HEK293 (cell line): ENCODE results near the gene PNKD.

ENCODE experiments used
- CTCF ChIA-PET: fragments of 350-600 bp; formaldehyde crosslinking; extraction: SDS; loops from one replicate; lab custom pipeline; 2021; ENCODE audit warnings: antibody characterized with exemption; lab: Yijun Ruan, JAX
- POLR2A ChIA-PET: fragments of 300-600 bp; formaldehyde crosslinking; extraction: SDS; loops from one replicate; lab custom pipeline; 2020; ENCODE audit warnings: antibody characterized with exemption, inconsistent platforms; lab: Yijun Ruan, JAX
- H3K27ac ChIP-seq: fragments of 200-500 bp; sonication (Bioruptor generic); 2 replicates; pipeline ENCODE4 v1.5.1; 2014; ENCODE audit warnings: low read depth, low read length, control low read depth, inconsistent platforms; ENCODE audit errors: extremely low read depth
- H3K36me3 ChIP-seq, 2 experiments: fragments of 200-500 bp in 1 of 2; sonication (Bioruptor generic) in 1 of 2; 1 replicate in 1 of 2; 2 replicates in 1 of 2; pipeline ENCODE4 v1.5.1; 2014 to 2017; ENCODE audit warnings: inconsistent platforms in 2 of 2, low read length in 2 of 2; ENCODE audit not compliant: control insufficient read depth in 2 of 2, insufficient read depth in 1 of 2
- H3K4me1 ChIP-seq: fragments of 200-500 bp; sonication (Bioruptor generic); 2 replicates; pipeline ENCODE4 v1.5.1; 2014; ENCODE audit warnings: mild to moderate bottlenecking, low read length, inconsistent platforms; ENCODE audit not compliant: control insufficient read depth, insufficient read depth
- H3K4me3 ChIP-seq: 2 replicates; pipeline ENCODE4 v1.5.1; 2011; ENCODE audit warnings: low read depth, mild to moderate bottlenecking, control low read depth, low read length, moderate library complexity
- H3K9me3 ChIP-seq: fragments of 200-500 bp; sonication (Bioruptor generic); 2 replicates; pipeline ENCODE4 v1.5.1; 2014; ENCODE audit warnings: low read depth, low read length, inconsistent platforms; ENCODE audit not compliant: control insufficient read depth, insufficient read depth
- BCL11A ChIP-seq: fragments of 450-650 bp; formaldehyde crosslinking; IDR thresholded peaks from 2 replicates; pipeline ENCODE4 v1.5.1; 2016; ENCODE audit warnings: low read depth, missing biosample characterization, missing genetic modification characterization
- EGR2 ChIP-seq: fragments of 450-650 bp; formaldehyde crosslinking; IDR thresholded peaks from 2 replicates; pipeline ENCODE4 v1.5.1; 2016; ENCODE audit warnings: low read depth, missing biosample characterization, missing genetic modification characterization
- GFI1B ChIP-seq: fragments of 450-650 bp; formaldehyde crosslinking; IDR thresholded peaks from 2 replicates; pipeline ENCODE4 v1.5.1; 2016; ENCODE audit warnings: missing biosample characterization, missing genetic modification characterization
- KLF8 ChIP-seq: fragments of 450-650 bp; formaldehyde crosslinking; IDR thresholded peaks from 2 replicates; pipeline ENCODE4 v1.5.1; 2016; ENCODE audit warnings: missing biosample characterization, missing genetic modification characterization
- PRDM10 ChIP-seq: fragments of 450-650 bp; formaldehyde crosslinking; IDR thresholded peaks from 2 replicates; pipeline ENCODE4 v1.5.1; 2016; ENCODE audit warnings: missing biosample characterization, missing genetic modification characterization
- ZFP3 ChIP-seq: fragments of 450-650 bp; formaldehyde crosslinking; IDR thresholded peaks from 2 replicates; pipeline ENCODE4 v1.5.1; 2016; ENCODE audit warnings: low read depth, missing biosample characterization, missing genetic modification characterization
- ZNF112 ChIP-seq: fragments of 450-650 bp; formaldehyde crosslinking; IDR thresholded peaks from 2 replicates; pipeline ENCODE4 v1.5.0; 2017; ENCODE audit warnings: missing biosample characterization, missing genetic modification characterization
- ZNF132 ChIP-seq: fragments of 450-650 bp; formaldehyde crosslinking; IDR thresholded peaks from 2 replicates; pipeline ENCODE4 v1.5.1; 2017; ENCODE audit warnings: missing biosample characterization, missing genetic modification characterization, borderline replicate concordance
- ZNF202 ChIP-seq: fragments of 450-650 bp; formaldehyde crosslinking; IDR thresholded peaks from 2 replicates; pipeline ENCODE4 v1.5.1; 2016; ENCODE audit warnings: missing biosample characterization, missing genetic modification characterization, borderline replicate concordance
- ZNF211 ChIP-seq: fragments of 450-650 bp; formaldehyde crosslinking; IDR thresholded peaks from 2 replicates; pipeline ENCODE4 v1.5.1; 2016; ENCODE audit warnings: low read depth, missing biosample characterization, missing genetic modification characterization
- ZNF214 ChIP-seq: fragments of 450-650 bp; formaldehyde crosslinking; IDR thresholded peaks from 2 replicates; pipeline ENCODE4 v1.5.1; 2017; ENCODE audit warnings: missing biosample characterization, mild to moderate bottlenecking, missing genetic modification characterization, borderline replicate concordance
- ZNF404 ChIP-seq: fragments of 450-650 bp; formaldehyde crosslinking; IDR thresholded peaks from 2 replicates; pipeline ENCODE4 v1.5.1; 2017; ENCODE audit warnings: missing biosample characterization, missing genetic modification characterization
- ZNF513 ChIP-seq: fragments of 450-650 bp; IDR thresholded peaks from 2 replicates; pipeline ENCODE4 v1.5.1; 2018; ENCODE audit warnings: missing biosample characterization, missing genetic modification characterization
- ZNF639 ChIP-seq: fragments of 450-650 bp; formaldehyde crosslinking; IDR thresholded peaks from 2 replicates; pipeline ENCODE4 v1.5.1; 2016; ENCODE audit warnings: missing biosample characterization, missing genetic modification characterization
- ZNF785 ChIP-seq: fragments of 450-650 bp; formaldehyde crosslinking; IDR thresholded peaks from 2 replicates; pipeline ENCODE4 v1.5.1; 2016; ENCODE audit warnings: missing biosample characterization, missing genetic modification characterization
- TF ChIP-seq, protein P1 (sequence below): fragments of 450-650 bp; formaldehyde crosslinking; IDR thresholded peaks from 2 replicates; pipeline ENCODE4 v1.5.1; 2017; ENCODE audit warnings: missing biosample characterization, missing genetic modification characterization

The PNKD gene

GRCh38 chr2:218317303-218317630 lies 46.9 kb downstream of the PNKD start (continued):
- TF ChIP-seq ZNF214 = no peak
- no peak for TF ChIP-seq ZFP3 (tag by site-specific recombination)

GRCh38 chr2:218317835-218318234 lies 47.5 kb downstream of the PNKD start:
- Histone ChIP-seq H3K27ac (no peak overlapping the region), H3K36me3 (no peaks in the 10 kb centered on the region), H3K4me3 (no peak overlapping the region), H3K4me1 (no peaks in the 10 kb centered on the region), H3K9me3 (no peaks in the 10 kb centered on the region)
- ChIA-PET CTCF (interaction anchor here (1.0 to 1.5 kb wide), 3 partner anchors 10 to 39 kb away, joined by 3 to 8 read pairs (median 3); no protein-coding TSS in a partner anchor), POLR2A (no interaction called here)
- peak; percentile 55 for TF ChIP-seq ZNF513
- TF ChIP-seq EGR2 (tag by site-specific recombination) = no peak

DNA sequence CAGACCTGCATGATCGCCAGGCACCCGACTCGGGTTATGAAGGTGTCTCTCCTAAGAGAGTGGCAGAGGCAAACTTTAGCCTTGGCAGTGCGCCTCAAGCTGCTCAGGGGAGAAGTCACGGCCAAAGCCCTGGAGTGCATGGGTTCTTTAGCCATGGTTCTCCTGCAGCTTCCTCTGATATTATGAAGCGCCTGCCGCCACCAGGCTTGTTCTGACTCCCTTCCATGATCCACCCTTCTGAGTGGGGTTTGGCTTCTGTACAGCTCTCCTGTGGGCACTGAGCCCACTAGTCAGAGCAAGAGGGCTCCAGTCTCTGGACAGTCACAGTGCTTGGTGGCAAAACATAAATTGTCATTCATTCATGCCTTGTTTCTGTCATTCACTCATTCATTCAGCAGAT lies 47.9 kb downstream of the PNKD start:
- H3K27ac ChIP-seq = no peak overlapping the region
- TF ChIP-seq, protein P1, sequence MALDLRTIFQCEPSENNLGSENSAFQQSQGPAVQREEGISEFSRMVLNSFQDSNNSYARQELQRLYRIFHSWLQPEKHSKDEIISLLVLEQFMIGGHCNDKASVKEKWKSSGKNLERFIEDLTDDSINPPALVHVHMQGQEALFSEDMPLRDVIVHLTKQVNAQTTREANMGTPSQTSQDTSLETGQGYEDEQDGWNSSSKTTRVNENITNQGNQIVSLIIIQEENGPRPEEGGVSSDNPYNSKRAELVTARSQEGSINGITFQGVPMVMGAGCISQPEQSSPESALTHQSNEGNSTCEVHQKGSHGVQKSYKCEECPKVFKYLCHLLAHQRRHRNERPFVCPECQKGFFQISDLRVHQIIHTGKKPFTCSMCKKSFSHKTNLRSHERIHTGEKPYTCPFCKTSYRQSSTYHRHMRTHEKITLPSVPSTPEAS (tag by site-specific recombination) = no peak
- TF ChIP-seq ZNF211 (tag by site-specific recombination) = no peak
- no peak for TF ChIP-seq ZNF785 (tag by site-specific recombination)
- no peak for TF ChIP-seq PRDM10 (tag by site-specific recombination)
- no peak for TF ChIP-seq ZNF202 (tag by site-specific recombination)
- TF ChIP-seq GFI1B (tag by site-specific recombination) = no peak
- TF ChIP-seq KLF8 = no peak
- TF ChIP-seq ZNF404 = no peak
- no peak for TF ChIP-seq ZNF639 (tag by site-specific recombination)
- no peak for TF ChIP-seq ZNF132 (tag by site-specific recombination)
- no peak for TF ChIP-seq ZNF112
- no peak for TF ChIP-seq BCL11A
- no peak overlapping the region for H3K4me3 ChIP-seq
- no peaks in the 10 kb centered on the region for H3K9me3 ChIP-seq
- H3K4me1 ChIP-seq = no peaks in the 10 kb centered on the region
- POLR2A ChIA-PET = no interaction called here
- H3K36me3 ChIP-seq = no peaks in the 10 kb centered on the region
- CTCF ChIA-PET = interaction anchor here (1.2 to 1.5 kb wide), 2 partner anchors 16 to 39 kb away, joined by 3 to 8 read pairs; no protein-coding TSS in a partner anchor
